H1 (cell line): ENCODE results near the gene FMO5. TPM values are rescaled to one million over a fixed set of nuclear protein-coding genes. Genes with fewer than 3 reads are reported as not detected.

ENCODE experiments used
- ATF2 ChIP-seq: IDR thresholded peaks from 2 replicates; pipeline ENCODE4 v1.6.1; 2012; ENCODE audit warnings: low read length, inconsistent platforms
- BCL11A ChIP-seq, 2 experiments: IDR thresholded peaks; one replicate each; pipeline ENCODE4 v1.6.1; 2011; ENCODE audit warnings: low read depth in 2 of 2, low read length in 2 of 2, mild to moderate bottlenecking in 2 of 2
- BRCA1 ChIP-seq: IDR thresholded peaks from 2 replicates; pipeline ENCODE4 v1.6.1; 2012; ENCODE audit warnings: low read depth, low read length, improper control_type of control experiment
- CTCF ChIP-seq, 3 experiments: IDR thresholded peaks; 1 replicate in 2 of 3; 2 replicates in 1 of 3; pipeline versions ENCODE4 v1.5.1 to v1.6.1; 2011; ENCODE audit warnings: low read length in 3 of 3, mild to moderate bottlenecking in 3 of 3, inconsistent platforms in 2 of 3, low read depth in 1 of 3, moderate library complexity in 1 of 3; ENCODE audit not compliant: insufficient read depth in 1 of 3; ENCODE audit errors: control extremely low read depth in 1 of 3
- HDAC2 ChIP-seq, 2 experiments: fragments of 300-600 bp in 1 of 2; sonication (generic) in 1 of 2; IDR thresholded peaks; 2 replicates each; pipeline ENCODE4 v1.6.1; 2011 to 2012; ENCODE audit warnings: low read depth in 2 of 2, low read length in 2 of 2, mild to moderate bottlenecking in 2 of 2, moderate library complexity in 2 of 2, borderline replicate concordance in 1 of 2, inconsistent platforms in 1 of 2
- JUND ChIP-seq: IDR thresholded peaks from 2 replicates; pipeline ENCODE4 v1.6.1; 2011; ENCODE audit warnings: mild to moderate bottlenecking, improper control_type of control experiment, low read length
- KDM4A ChIP-seq: IDR thresholded peaks from one replicate; pipeline ENCODE4 v1.7.1; 2012; ENCODE audit warnings: low read depth, mild to moderate bottlenecking, moderate library complexity, low read length, inconsistent platforms; ENCODE audit not compliant: severe bottlenecking
- PHF8 ChIP-seq: fragments of 200-600 bp; sonication (generic); conservative IDR thresholded peaks from 2 replicates; pipeline ENCODE4 v1.7.1; 2012; ENCODE audit warnings: low read depth, mild to moderate bottlenecking, inconsistent platforms, low read length, moderate library complexity
- SIN3A ChIP-seq, 2 experiments: IDR thresholded peaks in 1 of 2; conservative IDR thresholded peaks in 1 of 2; 2 replicates each; pipeline ENCODE4 v1.6.1; 2011 to 2012; ENCODE audit warnings: low read length in 2 of 2, improper control_type of control experiment in 1 of 2, low read depth in 1 of 2, mild to moderate bottlenecking in 1 of 2
- SP1 ChIP-seq: IDR thresholded peaks from 2 replicates; pipeline ENCODE4 v1.6.1; 2011; ENCODE audit warnings: low read depth, low read length
- TAF1 ChIP-seq: IDR thresholded peaks from 2 replicates; pipeline ENCODE4 v1.6.1; 2011; ENCODE audit warnings: mild to moderate bottlenecking, low read depth, low read length
- TBP ChIP-seq: IDR thresholded peaks from 2 replicates; pipeline ENCODE4 v1.6.1; 2011; ENCODE audit warnings: low read depth, low read length, improper control_type of control experiment
- TCF12 ChIP-seq: IDR thresholded peaks from 2 replicates; pipeline ENCODE4 v1.6.1; 2011; ENCODE audit warnings: low read depth, mild to moderate bottlenecking, low read length
- polyA plus RNA-seq, 7 experiments: library from polyadenylated mRNA; depleted of rRNA in 3 of 7; stranded (reverse) in 5 of 7; unstranded in 2 of 7; fragments of >200 nt in 5 of 7; fragments of 200-250 nt in 2 of 7; gene quantifications; 1 replicate in 5 of 7; 2 replicates in 1 of 7; 4 replicates in 1 of 7; pipeline versions ENCODE4 v1.2.1 to v1.2.3, GENCODE V29; 2011 to 2013; ENCODE audit warnings: missing spikeins in 2 of 7, mixed read lengths in 2 of 7
- total RNA-seq: library from RNA; stranded (reverse); fragmentation: NEBNext Ultra II Directional; extraction: Animal tissue kit (Norgen Biotek cat#: 25700); gene quantifications from 2 replicates; pipeline ENCODE4 v1.2.1, GENCODE V29; 2021

FMO5 gene
- total and polyA plus RNA-seq, 2 of the 8 experiments (the other 6 are each of a cell fraction or from before 2014, with no cell fraction given): 0.27 to 0.34 TPM

GRCh38 chr1:147225193-147225730 lies at the start of gene FMO5 (continued):
- peak in 1 of 3 experiments; percentile 12; a peak in 1 of 4 replicates for TF ChIP-seq CTCF (IDR thresholded peaks at IDR 0.05; ENCODE audit: control extremely low read depth in 1 of 3, insufficient read depth in 1 of 3, low read depth in 1 of 3, low read length in 3 of 3)
- TF ChIP-seq TAF1: peak; percentile 21; the same call in 1 of the 2 replicates
- no peak for TF ChIP-seq ATF2
- TF ChIP-seq HDAC2 (IDR thresholded peaks at IDR 0.05; ENCODE audit: borderline replicate concordance in 1 of 2, low read depth in 2 of 2, low read length in 2 of 2): no peak
- TF ChIP-seq BCL11A (IDR thresholded peaks at IDR 0.05; ENCODE audit: low read depth in 2 of 2, low read length in 2 of 2): no peak
- peak; percentile 46 for TF ChIP-seq KDM4A
- no peak; the same call in 1 of the 2 replicates for TF ChIP-seq TBP
- TF ChIP-seq PHF8: no peak
- TF ChIP-seq BRCA1: no peak
- no peak for TF ChIP-seq SP1
- peak in 1 of 2 experiments; percentile 62; a peak in 1 of 4 replicates for TF ChIP-seq SIN3A (conservative IDR thresholded peaks at IDR 0.05 in 1 of 2, IDR thresholded peaks at IDR 0.05 in 1 of 2; ENCODE audit: low read depth in 1 of 2, low read length in 2 of 2)
- no peak for TF ChIP-seq TCF12
- TF ChIP-seq JUND: no peak
